HCT116 (cell line): ENCODE data around the gene SNX19. TPM values are rescaled to one million over a fixed set of nuclear protein-coding genes. Genes with fewer than 3 reads are reported as not detected.

Source experiments
- ATAC-seq: fragments of 200-7000 bp; cut with Tn5 transposase; 2 replicates; pipeline ENCODE4 v1.9.1; 2020; ENCODE audit warnings: mild to moderate bottlenecking, moderate library complexity
- BruUV-seq: library from RNA; stranded (reverse); fragments of 400-500 nt; replicated peaks from 2 replicates; lab custom pipeline; 2021; lab: Mats Ljungman, UMichigan
- CTCF ChIA-PET: fragments of 300-600 bp; sonication (Branson Sonifier 250); formaldehyde crosslinking; loops from one replicate; lab custom pipeline; 2021; ENCODE audit warnings: antibody characterized with exemption; lab: Charles Lee
- POLR2A ChIA-PET: fragments of 300-600, 350-600 bp; sonication (Branson Sonifier 250); formaldehyde crosslinking; loops from one replicate; lab custom pipeline; 2021; ENCODE audit warnings: antibody characterized with exemption; lab: Charles Lee
- RAD21 ChIA-PET, 2 experiments: fragments of 300-600 bp; sonication (Branson Sonifier 250); formaldehyde crosslinking; loops; one replicate each; lab custom pipeline; 2023; ENCODE audit warnings: low total read pairs in 2 of 2; ENCODE audit not compliant: uncharacterized antibody in 2 of 2, unreplicated experiment in 2 of 2, low non-redundant PET in 1 of 2; lab: Charles Lee
- DNase-seq: peaks from one replicate; pipeline ENCODE4 v3.0.0-alpha.2; 2010; ENCODE audit warnings: low read depth, low spot score
- H2AFZ ChIP-seq: fragments of 200-600 bp; shearing (Covaris generic), sonication (generic); 2 replicates; pipeline ENCODE4 v1.6.1; 2017; ENCODE audit warnings: low read depth, mixed run types, mixed read lengths, antibody characterized with exemption, low read length; ENCODE audit not compliant: poor library complexity, severe bottlenecking
- H3K27ac ChIP-seq: 2 replicates; pipeline ENCODE4 v1.5.1; 2012; ENCODE audit warnings: low read depth, low read length
- H3K27me3 ChIP-seq: fragments of 200-600 bp; sonication (generic); 2 replicates; pipeline ENCODE4 v1.6.1; 2016; ENCODE audit warnings: mixed run types, low read length, mixed read lengths; ENCODE audit not compliant: insufficient read depth
- H3K36me3 ChIP-seq, 2 experiments: fragments of 200-500 bp in 1 of 2; fragments of 200-600 bp in 1 of 2; sonication (Bioruptor generic) in 1 of 2; sonication (generic) in 1 of 2; 2 replicates each; pipeline versions ENCODE4 v1.5.1 to v1.6.1; 2014 to 2016; ENCODE audit warnings: low read length in 2 of 2, inconsistent platforms in 1 of 2, mixed read lengths in 1 of 2, mixed run types in 1 of 2; ENCODE audit not compliant: insufficient read depth in 2 of 2, control insufficient read depth in 1 of 2
- H3K4me1 ChIP-seq, 2 experiments: fragments of 200-600 bp in 1 of 2; sonication (generic) in 1 of 2; 2 replicates each; pipeline versions ENCODE4 v1.5.1 to v1.6.1; 2012 to 2017; ENCODE audit warnings: low read length in 2 of 2, inconsistent platforms in 1 of 2, mild to moderate bottlenecking in 1 of 2, mixed read lengths in 1 of 2, mixed run types in 1 of 2, moderate library complexity in 1 of 2; ENCODE audit not compliant: insufficient read depth in 2 of 2, control insufficient read depth in 1 of 2
- H3K4me2 ChIP-seq: fragments of 200-600 bp; sonication (generic); 2 replicates; pipeline ENCODE4 v1.6.1; 2017; ENCODE audit warnings: mixed run types, low read length, mixed read lengths
- H3K4me3 ChIP-seq, 2 experiments: fragments of 200-600 bp in 1 of 2; sonication (generic) in 1 of 2; replicated peaks in 1 of 2; 2 replicates each; pipeline ENCODE4 v1.5.1; 2011 to 2016; ENCODE audit warnings: low read length in 2 of 2, control low read depth in 1 of 2, low read depth in 1 of 2, mild to moderate bottlenecking in 1 of 2, mixed read lengths in 1 of 2, mixed run types in 1 of 2
- H3K79me2 ChIP-seq: fragments of 200-600 bp; sonication (generic); 2 replicates; pipeline ENCODE4 v1.6.1; 2017; ENCODE audit warnings: mild to moderate bottlenecking, mixed run types, low read length, moderate library complexity, mixed read lengths; ENCODE audit not compliant: insufficient read depth
- H3K9ac ChIP-seq: fragments of 200-600 bp; sonication (generic); 2 replicates; pipeline ENCODE4 v1.6.1; 2016; ENCODE audit warnings: low read length, mixed read lengths
- H3K9me2 ChIP-seq: fragments of 200-600 bp; sonication (generic), shearing (Covaris generic); 2 replicates; pipeline ENCODE4 v1.6.1; 2017; ENCODE audit warnings: mixed run types, mild to moderate bottlenecking, moderate library complexity; ENCODE audit not compliant: insufficient read depth
- H3K9me3 ChIP-seq, 2 experiments: fragments of 200-500 bp in 1 of 2; fragments of 200-600 bp in 1 of 2; sonication (Bioruptor generic) in 1 of 2; sonication (generic) in 1 of 2; 2 replicates each; pipeline ENCODE4 v1.6.1; 2014 to 2017; ENCODE audit warnings: low read length in 2 of 2, mixed read lengths in 2 of 2, inconsistent platforms in 1 of 2, low read depth in 1 of 2, mild to moderate bottlenecking in 1 of 2, mixed run types in 1 of 2, moderate library complexity in 1 of 2; ENCODE audit not compliant: control insufficient read depth in 1 of 2, insufficient read depth in 1 of 2
- H4K20me1 ChIP-seq: fragments of 200-600 bp; sonication (generic), shearing (Covaris generic); 2 replicates; pipeline ENCODE4 v1.6.1; 2017; ENCODE audit warnings: mixed run types, mild to moderate bottlenecking, moderate library complexity; ENCODE audit not compliant: insufficient read depth
- CBX3 ChIP-seq: IDR thresholded peaks from 2 replicates; pipeline ENCODE4 v1.6.1; 2012; ENCODE audit warnings: low read depth
- CTCF ChIP-seq, 3 experiments: fragments of 200-600 bp in 1 of 3; sonication (generic) in 1 of 3; IDR thresholded peaks in 2 of 3; conservative IDR thresholded peaks in 1 of 3; 2 replicates each; pipeline ENCODE4 v1.5.1; 2012 to 2017; ENCODE audit warnings: low read depth in 2 of 3, low read length in 2 of 3, antibody characterized with exemption in 1 of 3, borderline replicate concordance in 1 of 3, control low read depth in 1 of 3, mild to moderate bottlenecking in 1 of 3, mixed read lengths in 1 of 3, mixed run types in 1 of 3, moderate library complexity in 1 of 3; ENCODE audit not compliant: insufficient read depth in 1 of 3
- EGR1 ChIP-seq: IDR thresholded peaks from 2 replicates; pipeline ENCODE4 v1.6.1; 2012; ENCODE audit warnings: low read depth
- EZH2phosphoT487 ChIP-seq: fragments of 200-600 bp; IDR thresholded peaks from 2 replicates; pipeline ENCODE4 v1.6.1; 2018; ENCODE audit warnings: antibody characterized with exemption, borderline replicate concordance
- POLR2A ChIP-seq: IDR thresholded peaks from 2 replicates; pipeline ENCODE4 v1.7.0; 2011; ENCODE audit warnings: borderline replicate concordance; ENCODE audit not compliant: insufficient read depth, insufficient read length; ENCODE audit errors: extremely low read depth
- POLR2AphosphoS5 ChIP-seq: IDR thresholded peaks from 2 replicates; pipeline ENCODE4 v1.6.1; 2011; ENCODE audit warnings: mild to moderate bottlenecking, low read depth, low read length, moderate library complexity
- RAD21 ChIP-seq: IDR thresholded peaks from 2 replicates; pipeline ENCODE4 v1.6.1; 2012; ENCODE audit warnings: low read depth, mild to moderate bottlenecking
- SIN3A ChIP-seq: IDR thresholded peaks from 2 replicates; pipeline ENCODE4 v1.6.1; 2012; ENCODE audit warnings: low read depth
- SRF ChIP-seq: IDR thresholded peaks from 2 replicates; pipeline ENCODE4 v1.6.1; 2012; ENCODE audit warnings: low read depth
- TCF7L2 ChIP-seq: IDR thresholded peaks from 2 replicates; pipeline ENCODE4 v1.7.0; 2011; ENCODE audit warnings: borderline replicate concordance, inconsistent platforms; ENCODE audit not compliant: insufficient read depth, insufficient read length; ENCODE audit errors: extremely low read depth
- YY1 ChIP-seq: IDR thresholded peaks from 2 replicates; pipeline ENCODE4 v1.6.1; 2011; ENCODE audit warnings: low read length, low read depth, moderate library complexity, mild to moderate bottlenecking; ENCODE audit not compliant: insufficient replicate concordance; ENCODE audit errors: extremely low read depth
- ZBTB33 ChIP-seq: IDR thresholded peaks from 2 replicates; pipeline ENCODE4 v1.6.1; 2011; ENCODE audit warnings: mild to moderate bottlenecking, low read length, moderate library complexity; ENCODE audit not compliant: insufficient replicate concordance; ENCODE audit errors: extremely low read depth
- ZNF274 ChIP-seq: fragments of 200-500 bp; sonication (Bioruptor generic); IDR thresholded peaks from 2 replicates; pipeline ENCODE4 v1.6.1; 2014; ENCODE audit warnings: mild to moderate bottlenecking, low read depth, low read length, inconsistent platforms
- intact Hi-C: fragments of 100-400 bp; cut with micrococcal nuclease; formaldehyde crosslinking; loops from 2 replicates; pipeline ENCODE4 v1.10.0; 2022
- total RNA-seq: library from RNA; stranded (reverse); gene quantifications from one replicate; pipeline ENCODE4 v1.2.1, GENCODE V29; 2021; ENCODE audit not compliant: unreplicated experiment
- TF ChIP-seq, protein P1 (sequence below): IDR thresholded peaks from 2 replicates; pipeline ENCODE4 v1.6.1; 2012; ENCODE audit warnings: low read depth
- TF ChIP-seq, protein P2 (sequence below): IDR thresholded peaks from 2 replicates; pipeline ENCODE4 v1.6.1; 2012

The SNX19 gene
- total RNA-seq, 1 experiment from 2014 or later = 25.2 TPM

- no peak for TF ChIP-seq ZBTB33
- TF ChIP-seq POLR2A = no peak
These were observed 47.4 kb downstream of the SNX19 start (continued) for GRCh38 chr11:130868721-130869390.

DNA sequence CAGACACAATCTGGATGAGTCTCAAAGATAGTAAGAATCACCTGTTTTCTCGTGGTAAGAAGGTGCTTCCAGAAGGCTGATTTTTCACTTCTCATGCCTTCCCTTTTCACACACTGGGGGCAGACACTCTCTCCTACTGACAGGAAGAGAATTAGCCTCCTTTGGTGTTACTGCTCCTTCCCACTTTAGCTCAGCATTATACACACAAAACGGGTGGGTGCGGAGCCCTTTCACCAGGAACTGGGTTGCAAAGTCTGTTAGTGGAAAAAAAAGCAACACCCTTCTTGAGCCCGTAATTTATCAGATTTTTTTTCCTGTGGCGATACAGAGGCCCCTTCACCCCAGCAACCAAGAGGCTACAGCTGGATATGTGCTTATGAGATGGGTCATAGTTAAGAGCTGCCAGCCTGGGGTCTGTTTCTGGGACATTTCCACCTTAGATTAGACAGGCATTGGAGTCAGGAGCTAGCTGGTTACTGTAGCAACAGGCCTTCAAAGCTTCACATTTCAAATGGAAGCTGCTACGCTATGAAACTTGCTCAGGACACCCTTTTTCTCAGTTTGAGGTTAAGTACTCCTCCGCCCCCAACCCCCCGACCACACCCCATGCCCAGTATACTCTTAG lies 48.1 kb downstream of the SNX19 start:
- no peaks in the 10 kb centered on the region for H3K9me2 ChIP-seq
- H4K20me1 ChIP-seq = no peaks in the 10 kb centered on the region
- H3K27me3 ChIP-seq = no peaks in the 10 kb centered on the region
- no peaks in the 10 kb centered on the region for H3K36me3 ChIP-seq
- no peaks in the 10 kb centered on the region for H3K4me1 ChIP-seq
- intact Hi-C loops = no loop called here
- DNase-seq (no peak), ATAC-seq (no peak; the same call in 1 of the 2 replicates)
- no peak for TF ChIP-seq POLR2AphosphoS5
- TF ChIP-seq YY1 = no peak
- TF ChIP-seq, protein P1, sequence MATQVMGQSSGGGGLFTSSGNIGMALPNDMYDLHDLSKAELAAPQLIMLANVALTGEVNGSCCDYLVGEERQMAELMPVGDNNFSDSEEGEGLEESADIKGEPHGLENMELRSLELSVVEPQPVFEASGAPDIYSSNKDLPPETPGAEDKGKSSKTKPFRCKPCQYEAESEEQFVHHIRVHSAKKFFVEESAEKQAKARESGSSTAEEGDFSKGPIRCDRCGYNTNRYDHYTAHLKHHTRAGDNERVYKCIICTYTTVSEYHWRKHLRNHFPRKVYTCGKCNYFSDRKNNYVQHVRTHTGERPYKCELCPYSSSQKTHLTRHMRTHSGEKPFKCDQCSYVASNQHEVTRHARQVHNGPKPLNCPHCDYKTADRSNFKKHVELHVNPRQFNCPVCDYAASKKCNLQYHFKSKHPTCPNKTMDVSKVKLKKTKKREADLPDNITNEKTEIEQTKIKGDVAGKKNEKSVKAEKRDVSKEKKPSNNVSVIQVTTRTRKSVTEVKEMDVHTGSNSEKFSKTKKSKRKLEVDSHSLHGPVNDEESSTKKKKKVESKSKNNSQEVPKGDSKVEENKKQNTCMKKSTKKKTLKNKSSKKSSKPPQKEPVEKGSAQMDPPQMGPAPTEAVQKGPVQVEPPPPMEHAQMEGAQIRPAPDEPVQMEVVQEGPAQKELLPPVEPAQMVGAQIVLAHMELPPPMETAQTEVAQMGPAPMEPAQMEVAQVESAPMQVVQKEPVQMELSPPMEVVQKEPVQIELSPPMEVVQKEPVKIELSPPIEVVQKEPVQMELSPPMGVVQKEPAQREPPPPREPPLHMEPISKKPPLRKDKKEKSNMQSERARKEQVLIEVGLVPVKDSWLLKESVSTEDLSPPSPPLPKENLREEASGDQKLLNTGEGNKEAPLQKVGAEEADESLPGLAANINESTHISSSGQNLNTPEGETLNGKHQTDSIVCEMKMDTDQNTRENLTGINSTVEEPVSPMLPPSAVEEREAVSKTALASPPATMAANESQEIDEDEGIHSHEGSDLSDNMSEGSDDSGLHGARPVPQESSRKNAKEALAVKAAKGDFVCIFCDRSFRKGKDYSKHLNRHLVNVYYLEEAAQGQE = no peak
- TF ChIP-seq SIN3A = no peak
- no peak for TF ChIP-seq RAD21
- no peak for TF ChIP-seq CBX3
- no peak for TF ChIP-seq ZNF274
- TF ChIP-seq POLR2A = no peak
- TF ChIP-seq, protein P2, sequence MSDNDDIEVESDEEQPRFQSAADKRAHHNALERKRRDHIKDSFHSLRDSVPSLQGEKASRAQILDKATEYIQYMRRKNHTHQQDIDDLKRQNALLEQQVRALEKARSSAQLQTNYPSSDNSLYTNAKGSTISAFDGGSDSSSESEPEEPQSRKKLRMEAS = no peak
- no peak for TF ChIP-seq CTCF (IDR thresholded peaks at IDR 0.05 in 2 of 3, conservative IDR thresholded peaks at IDR 0.05 in 1 of 3; ENCODE audit: borderline replicate concordance in 1 of 3, insufficient read depth in 1 of 3, low read depth in 2 of 3, low read length in 2 of 3)
- TF ChIP-seq TCF7L2 = no peak
- no peak for TF ChIP-seq SRF
- no peak for TF ChIP-seq EGR1
- no peak for TF ChIP-seq EZH2phosphoT487
- RAD21 ChIA-PET = no interaction called here
- no peak overlapping the region for H3K9ac ChIP-seq
- H3K79me2 ChIP-seq = no peaks in the 10 kb centered on the region
- H3K4me2 ChIP-seq = no peak overlapping the region
- H3K9me3 ChIP-seq = no peaks in the 10 kb centered on the region
- BruUV-seq = no TSS peak
- CTCF ChIA-PET = interaction anchor here (1.3 to 1.8 kb wide), 2 partner anchors 433 to 437 kb away, joined by 3 to 5 read pairs; no protein-coding TSS in a partner anchor
- no peak overlapping the region for H3K27ac ChIP-seq
- POLR2A ChIA-PET = no interaction called here
- no peak overlapping the region for H2AFZ ChIP-seq
- H3K4me3 ChIP-seq = no peak overlapping the region
